NCI-H1694 treated with DMSO at 0.1 percent for 48 hours (cell line): Measurements from ENCODE around the gene RBPJ.

Experiments used
- DNase-seq: peaks from one replicate; lab custom pipeline; 2025; lab: John Stamatoyannopoulos, UW

RBPJ gene

GRCh38 chr4:26320538-26321372 lies at the start of gene RBPJ:
Gene RBPJ, plus strand, starts transcription at chr4:26321014. Its CDS starts 15 bp downstream, at chr4:26321029.
- DNase-seq = peak; percentile 91

DNA sequence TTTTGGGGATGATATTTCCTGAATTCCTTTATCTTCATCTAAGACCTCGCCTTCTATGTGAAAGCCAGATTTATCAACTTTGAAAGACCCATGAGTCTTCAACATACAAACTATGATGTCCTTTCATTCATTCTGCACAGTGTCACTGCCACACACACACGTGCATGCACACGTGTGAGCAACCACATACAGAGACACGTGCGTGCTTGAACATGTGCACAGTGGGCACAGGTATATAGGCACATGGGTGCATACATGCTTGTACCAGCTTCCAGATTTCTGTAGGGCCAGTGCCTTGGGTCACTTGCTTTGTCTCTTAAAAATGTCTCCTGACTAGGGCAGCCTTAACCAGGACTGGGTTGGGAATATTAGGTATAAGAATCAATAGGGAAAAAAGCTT lies 49.1 kb upstream of the RBPJ start:
- no peak for DNase-seq

DNA sequence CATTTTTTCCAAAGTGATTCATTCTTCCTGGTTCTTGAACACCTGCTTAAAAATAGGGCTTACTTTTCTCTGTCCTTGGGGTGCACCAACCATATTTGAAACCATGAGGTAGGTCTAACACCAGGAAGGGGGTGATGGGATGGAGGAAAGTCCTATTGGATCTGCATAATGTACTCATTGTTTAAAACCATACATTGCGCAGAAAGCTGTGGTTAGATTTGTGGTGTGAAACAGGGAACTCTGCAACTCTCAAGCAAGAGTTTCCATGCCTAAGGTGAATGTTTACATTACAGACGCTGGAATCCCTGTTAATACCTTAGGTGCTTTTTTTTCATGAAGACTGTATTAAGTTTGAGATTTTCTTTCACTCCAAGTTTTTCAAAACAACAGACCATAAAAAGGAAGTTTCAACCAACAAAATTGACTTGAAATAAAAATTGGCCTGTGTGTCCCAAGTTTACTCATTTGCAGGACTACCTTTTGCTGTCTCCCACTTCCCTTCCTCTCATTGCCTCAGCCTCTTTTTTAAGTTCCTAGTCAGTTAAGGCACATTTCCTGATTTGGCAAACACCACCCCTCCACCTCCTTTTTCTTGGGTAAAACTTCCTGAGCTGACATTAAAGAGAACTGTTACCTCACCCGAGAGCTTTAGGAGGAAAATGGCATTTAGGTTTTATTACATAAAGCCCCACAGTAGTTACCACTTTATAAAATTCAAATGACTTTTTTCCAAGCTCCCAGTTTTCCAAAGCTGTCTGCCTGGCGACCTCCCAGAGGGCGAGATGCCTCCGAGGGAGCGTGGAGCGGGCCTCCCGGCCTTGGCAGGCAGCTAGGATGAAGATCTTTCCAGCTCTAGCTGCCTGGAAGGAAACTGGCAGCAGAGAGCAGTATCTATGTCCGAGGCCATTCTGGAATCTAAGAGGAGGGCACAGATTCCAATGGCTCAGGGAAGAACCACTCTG lies 47.9 kb upstream of the RBPJ start:
- no peak for DNase-seq

GRCh38 chr4:26273616-26273980 lies 47.2 kb upstream of the RBPJ start:
- DNase-seq = no peak

DNA sequence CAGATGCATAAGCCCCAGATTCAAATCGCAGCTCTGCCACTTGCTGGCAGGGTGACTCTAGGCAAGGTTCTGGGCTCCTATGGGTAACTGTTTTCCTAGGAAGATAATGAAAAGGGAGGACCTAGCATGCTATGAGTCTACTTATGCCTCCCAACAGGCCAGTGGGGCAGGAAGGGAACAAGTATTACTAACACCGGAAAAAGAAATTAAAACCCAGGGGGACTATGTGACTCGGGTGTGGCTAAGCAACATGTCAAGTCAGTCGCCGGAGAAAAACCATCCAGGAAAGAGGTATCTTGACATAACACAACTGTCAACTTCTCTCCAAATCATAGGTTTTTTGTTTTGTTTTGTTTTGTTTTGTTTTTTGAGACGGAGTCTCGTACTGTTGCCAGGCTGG lies 45.5 kb upstream of the RBPJ start:
- DNase-seq = no peak

GRCh38 chr4:26279446-26279845 lies 41.4 kb upstream of the RBPJ start:
- DNase-seq = no peak

GRCh38 chr4:26281881-26282280 lies 38.9 kb upstream of the RBPJ start:
- no peak for DNase-seq

DNA sequence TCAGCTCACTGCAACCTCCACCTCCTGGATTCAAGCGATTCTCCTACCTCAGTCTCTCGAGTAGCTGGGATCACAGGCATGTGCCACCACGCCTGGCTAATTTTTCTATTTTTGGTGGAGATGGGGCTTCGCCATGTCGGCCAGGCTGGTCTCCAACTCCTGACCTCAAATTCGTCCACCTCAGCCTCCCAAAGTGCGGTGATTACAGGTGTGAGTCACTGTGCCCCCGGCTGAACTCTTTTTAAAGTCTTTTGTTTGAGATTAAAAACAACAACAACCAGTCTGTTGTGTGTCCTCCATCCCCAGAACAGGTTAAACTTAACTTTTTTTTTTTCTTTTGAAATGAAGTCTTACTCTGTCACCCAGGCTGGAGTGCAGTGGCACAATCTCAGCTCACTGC lies 36.3 kb upstream of the RBPJ start:
- DNase-seq = no peak

- DNase-seq = no peak
These were observed 35.5 kb upstream of the RBPJ start for GRCh38 chr4:26285272-26285671.

- DNase-seq = no peak
These were observed 33.1 kb upstream of the RBPJ start for GRCh38 chr4:26287756-26288155.

DNA sequence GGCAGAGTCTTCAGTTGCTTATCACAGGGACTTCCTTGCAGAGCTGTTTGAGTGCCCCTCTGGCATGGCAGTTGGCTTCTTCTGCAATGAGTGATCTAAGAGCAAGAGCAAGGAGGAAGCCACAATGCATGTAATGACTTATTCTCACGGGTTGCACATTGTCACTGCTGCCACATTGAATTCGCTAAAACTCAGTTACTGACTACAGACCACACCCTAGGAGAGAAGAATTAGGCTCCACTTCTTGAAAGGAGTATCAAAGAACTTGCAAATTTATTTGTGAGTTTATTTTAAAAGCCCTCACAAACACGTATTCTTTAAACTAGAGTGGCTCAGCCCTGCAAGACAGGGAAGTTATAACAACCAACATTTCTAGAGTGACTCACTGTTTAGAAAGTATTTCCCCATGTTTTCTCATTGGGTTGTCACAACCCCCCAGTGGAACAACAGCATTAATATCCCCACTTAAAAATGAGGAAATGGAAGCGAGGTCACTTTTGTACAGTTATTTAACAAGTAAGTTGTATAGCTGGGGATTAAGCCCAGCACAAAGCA lies 32.4 kb upstream of the RBPJ start:
- DNase-seq = peak; percentile 4

DNA sequence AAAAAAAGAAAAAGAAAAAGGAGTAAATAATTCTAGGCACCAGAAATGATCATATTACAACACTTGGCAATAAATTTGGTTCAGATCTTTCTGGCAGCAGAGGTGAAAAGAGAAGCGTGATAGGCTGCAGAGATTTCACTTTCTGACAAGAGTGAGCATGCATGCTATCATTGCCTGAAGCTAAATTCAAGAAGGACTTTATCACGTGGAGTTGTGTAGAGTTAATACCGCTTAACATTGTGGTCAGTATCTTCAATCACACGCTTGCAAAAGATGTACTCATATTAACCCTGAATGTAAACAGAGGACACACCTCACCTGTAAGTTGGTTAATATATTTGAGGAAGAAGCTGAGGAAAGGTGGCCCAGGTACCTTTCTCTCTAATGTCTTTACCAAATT lies 31.4 kb upstream of the RBPJ start:
- no peak for DNase-seq

- no peak for DNase-seq
These were observed 30.5 kb upstream of the RBPJ start for GRCh38 chr4:26290321-26290720.

DNA sequence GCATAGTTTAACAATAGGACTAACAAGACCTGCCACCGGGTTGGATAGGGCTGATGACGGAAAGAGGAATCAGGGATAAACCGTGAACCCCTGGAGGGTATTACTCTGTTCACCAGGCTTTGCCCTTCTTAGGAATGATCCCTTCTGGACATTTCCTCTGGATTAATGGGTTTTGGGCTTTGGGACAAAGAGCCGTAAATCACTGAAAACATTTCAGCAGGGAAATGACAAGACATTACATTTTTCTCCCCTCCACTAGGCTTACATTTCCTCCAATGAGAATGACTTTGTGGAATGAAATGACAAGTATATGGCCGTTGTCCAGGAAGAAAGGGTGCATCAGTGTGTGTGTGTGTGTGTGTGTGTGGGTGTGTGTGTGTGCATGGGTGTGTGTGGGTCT lies 25.9 kb upstream of the RBPJ start:
- DNase-seq = no peak

- DNase-seq = no peak
These were observed 24.8 kb upstream of the RBPJ start for GRCh38 chr4:26296021-26296420.

DNA sequence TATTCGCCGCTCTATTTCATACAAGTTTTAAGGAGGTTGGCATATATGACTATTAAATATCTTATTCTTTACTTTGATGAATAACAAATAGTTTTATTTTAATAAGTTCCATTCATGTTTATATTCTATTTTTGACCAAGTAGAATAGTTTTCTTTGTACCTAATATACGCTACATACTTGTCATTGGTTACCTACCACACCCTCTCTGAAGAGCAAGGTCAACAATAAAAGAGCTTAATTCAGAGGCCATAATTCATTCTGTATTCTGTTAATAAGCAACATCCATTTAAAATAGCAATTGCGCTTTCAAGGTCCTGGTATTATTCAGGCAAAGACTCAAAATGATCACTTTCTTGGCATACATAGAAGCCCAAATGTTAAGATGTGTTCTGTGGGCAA lies 24.3 kb upstream of the RBPJ start:
- no peak for DNase-seq

DNA sequence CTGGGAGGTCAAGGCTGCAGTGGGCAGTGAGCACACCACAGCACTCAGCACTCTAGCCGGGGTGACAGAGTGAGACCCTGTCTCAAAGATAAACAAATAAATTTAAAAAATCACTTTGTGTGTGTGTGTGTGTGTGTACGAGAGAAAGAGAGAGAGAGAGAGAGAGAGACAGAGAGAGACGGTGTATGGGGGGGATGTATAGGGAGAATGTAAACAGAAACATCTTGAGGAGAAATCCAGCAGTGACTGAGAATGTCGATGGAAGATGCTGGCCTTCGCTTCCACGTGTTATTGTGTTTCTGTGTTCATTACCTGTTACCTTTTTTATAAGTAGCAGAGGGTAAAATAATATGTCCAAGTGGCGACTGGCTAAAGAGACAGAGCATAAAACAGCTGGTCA lies 23.6 kb upstream of the RBPJ start:
- DNase-seq = no peak

DNA sequence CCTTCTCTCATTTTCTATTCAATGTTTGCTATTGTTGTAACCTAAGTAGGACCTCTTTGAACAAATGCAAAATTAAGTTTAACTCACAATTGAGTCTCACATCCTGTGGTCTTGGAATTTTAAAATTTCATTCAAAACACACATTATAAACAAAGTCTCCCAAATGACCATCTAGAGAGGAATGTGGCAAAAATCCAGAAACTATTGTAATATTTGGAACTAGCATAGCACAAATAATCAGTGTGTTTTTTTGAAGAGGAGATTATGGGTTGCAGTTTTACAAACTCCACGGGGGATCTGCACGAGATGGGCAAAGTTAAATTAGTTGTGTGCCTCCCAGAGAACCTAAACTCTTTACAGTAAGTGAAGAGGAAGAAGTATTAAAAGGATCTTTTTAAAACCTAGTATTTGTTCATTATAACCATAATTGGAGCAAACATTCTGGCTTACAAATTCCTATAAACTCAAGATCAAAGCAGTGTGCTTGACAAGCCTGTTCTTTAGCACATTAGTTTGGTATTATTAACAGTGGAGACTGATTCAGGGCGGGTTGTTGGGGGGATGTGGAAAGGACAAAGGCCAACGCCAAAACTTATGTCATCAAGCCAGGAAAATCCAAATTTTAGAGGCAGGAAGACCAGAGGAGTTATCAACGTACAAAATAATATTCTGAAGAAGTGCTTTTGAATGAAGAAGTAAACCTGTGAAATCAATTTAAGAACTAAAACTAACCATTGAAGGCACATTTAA lies 22.4 kb upstream of the RBPJ start:
- DNase-seq = no peak

DNA sequence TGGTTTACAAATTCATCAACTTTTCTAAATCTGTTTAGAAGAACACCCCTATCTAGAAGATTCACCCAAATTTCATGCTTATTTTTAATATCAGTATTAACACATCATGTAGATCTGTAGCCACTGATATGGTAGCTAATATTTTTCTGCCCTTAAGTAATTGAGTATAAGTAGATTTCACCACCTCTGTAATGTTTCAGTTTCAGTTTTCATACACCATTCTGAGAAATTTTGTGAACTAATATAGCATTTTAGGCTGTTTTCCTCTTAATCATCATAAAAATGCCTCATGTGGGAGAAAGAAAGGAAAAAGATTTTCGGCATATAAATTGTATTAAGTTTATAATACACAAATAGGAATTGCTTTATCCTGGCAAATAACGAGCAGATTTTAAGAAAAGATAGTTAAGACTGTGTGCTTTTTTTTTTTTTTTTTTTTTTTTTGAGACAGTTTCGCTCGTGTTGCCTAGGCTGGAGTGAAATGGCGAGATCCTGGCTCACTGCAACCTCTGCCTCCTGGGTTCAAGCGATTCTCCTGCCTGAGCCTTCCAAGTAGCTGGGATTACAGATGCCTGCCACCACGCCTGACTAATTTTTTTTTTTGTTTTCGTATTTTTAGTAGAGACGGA lies 21.4 kb upstream of the RBPJ start:
- DNase-seq = no peak

DNA sequence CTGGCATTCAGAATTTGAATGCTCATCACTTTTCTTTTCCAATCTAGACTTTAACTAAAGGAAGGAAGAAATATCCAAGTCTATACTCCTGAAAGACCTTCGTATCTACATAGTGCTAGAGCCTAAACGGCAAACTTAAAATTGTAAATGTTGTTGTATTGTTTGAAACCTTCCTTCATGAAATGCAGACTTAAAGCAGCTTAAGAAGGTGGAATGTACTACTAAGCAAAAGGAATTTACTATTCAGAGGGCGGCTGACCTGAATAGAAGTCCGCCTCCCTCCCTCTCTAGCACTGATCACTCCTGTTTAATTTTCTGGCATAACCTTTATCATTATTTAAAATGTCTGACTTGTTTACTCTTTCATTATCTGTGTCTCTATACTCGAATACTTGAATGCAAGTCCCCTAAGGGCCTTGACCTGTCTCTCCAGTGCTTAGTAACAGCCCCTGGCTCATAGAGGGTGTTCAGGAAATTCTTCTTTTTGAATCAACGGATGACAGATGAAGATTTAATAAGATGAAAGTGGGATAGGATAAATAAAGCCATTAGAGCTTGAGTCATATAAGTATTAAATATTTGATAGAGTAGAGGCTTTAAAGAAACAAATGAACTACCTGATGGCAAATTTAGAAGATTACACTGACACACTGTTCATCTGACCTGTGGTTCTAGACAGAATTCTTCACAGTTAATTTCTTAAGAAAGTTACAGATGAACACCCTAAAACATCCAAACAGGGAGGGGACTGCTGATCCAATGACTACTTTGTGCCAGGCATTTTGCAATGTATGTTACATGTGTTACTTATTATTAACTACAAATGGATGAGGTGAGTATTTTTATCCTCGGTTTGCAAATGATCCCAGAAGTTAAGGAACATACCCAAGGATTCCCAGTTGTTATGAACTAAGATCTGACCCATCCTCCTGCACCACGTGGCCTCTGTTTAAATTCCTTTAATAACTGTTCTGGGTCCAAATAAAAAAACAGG lies 20.2 kb upstream of the RBPJ start:
- no peak for DNase-seq
